Fibroblast of upper back skin (primary cell): ENCODE data around the gene NSD2.
"Not testable (repeated sequence)": the region's sequence is repeated elsewhere in the genome, so short reads cannot be mapped to it uniquely, and the experiment has no call there.

Experiments
- DNase-seq: peaks from one replicate; pipeline ENCODE4 v3.0.0-alpha.2; 2013

The NSD2 gene

GRCh38 chr4:1870578-1871443 lies at the start of gene NSD2:
NSD2 (plus strand) TSS chr4:1871393; CDS start chr4:1900655, 29,262 bp downstream.
- peak; percentile 88 for DNase-seq

DNA sequence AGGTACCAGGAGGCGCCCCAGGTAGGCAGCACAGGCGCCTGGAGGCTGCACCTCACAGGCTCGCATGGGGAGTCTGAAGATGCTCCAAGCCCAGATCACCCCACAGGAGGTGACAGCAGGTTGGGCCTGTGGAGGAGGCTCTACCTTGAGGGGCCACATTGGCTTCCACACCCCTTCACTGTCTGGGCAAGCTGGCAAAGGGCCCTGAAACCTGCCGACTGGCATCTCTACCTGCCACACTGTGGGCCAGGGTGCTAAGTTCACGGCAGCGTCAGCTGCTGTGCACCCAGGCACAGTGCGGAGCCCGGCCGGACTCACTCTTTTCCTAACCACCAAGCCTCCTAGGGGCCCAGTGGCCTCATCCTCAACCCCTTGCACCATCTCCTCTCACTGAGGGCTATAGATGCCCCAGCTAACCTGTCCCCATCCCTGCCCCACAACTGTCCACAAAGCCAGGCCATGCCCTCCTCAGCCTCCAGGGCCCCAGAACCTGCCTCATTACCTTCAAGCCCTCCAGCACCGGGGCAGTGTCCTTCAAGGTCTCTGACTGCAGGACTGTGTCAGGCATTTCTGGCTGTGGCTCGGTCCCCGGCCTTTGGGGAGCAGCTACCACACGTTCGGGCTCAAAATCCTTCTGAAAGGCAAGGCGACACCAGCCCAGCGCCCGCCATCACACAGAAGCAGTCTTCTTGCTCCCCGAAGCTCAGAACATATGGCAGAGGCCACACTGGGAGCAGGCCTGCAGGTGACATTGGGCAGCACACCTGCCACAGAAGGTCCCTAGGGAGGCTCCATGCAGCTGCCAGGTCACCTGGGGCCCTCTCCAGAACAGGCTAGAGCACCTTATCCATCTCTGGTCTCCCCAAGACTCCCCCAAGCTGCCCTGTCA lies 49.3 kb upstream of the NSD2 start:
- no peak for DNase-seq

GRCh38 chr4:1822568-1823544 lies 48.3 kb upstream of the NSD2 start:
- DNase-seq, result no peak

DNA sequence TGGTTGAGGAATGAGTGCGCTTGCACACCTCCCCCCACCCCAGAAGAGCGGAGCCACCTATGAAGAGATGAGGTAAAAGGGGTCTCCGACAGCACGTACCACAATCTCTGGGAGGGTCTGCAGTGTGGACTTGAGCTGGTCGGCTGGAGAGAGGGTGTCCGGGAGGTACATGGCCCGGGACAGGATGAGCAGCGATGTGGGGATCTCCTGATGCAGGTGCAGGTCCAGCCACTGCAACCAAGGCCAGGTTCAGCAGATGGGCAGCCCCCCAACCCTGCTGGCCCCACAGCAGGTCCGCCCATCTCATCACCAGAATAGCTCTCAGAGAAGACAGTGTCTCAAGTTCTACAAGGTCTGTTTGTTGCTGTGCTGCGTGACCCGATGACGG lies 47.7 kb upstream of the NSD2 start:
- DNase-seq, result no peak

DNA sequence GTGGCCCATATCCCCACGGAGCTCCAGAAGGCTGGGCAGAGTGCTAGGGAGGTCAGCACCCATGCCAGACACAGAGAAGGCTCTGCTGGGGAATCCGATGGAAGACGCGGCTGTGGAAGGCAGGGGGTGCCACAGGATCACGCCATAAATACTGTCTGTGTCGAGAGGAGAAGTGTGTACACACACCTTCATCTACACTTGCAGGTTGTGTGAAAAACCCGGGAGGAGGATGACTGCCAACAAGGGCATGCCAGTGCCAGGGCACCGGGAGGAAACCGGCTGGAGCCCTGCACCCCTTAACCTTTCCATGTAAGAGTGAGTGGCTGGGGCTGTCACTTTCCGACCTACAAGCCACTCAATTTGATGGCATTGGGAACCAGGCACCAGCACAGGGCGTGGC lies 46.4 kb upstream of the NSD2 start:
- DNase-seq, result no peak

DNA sequence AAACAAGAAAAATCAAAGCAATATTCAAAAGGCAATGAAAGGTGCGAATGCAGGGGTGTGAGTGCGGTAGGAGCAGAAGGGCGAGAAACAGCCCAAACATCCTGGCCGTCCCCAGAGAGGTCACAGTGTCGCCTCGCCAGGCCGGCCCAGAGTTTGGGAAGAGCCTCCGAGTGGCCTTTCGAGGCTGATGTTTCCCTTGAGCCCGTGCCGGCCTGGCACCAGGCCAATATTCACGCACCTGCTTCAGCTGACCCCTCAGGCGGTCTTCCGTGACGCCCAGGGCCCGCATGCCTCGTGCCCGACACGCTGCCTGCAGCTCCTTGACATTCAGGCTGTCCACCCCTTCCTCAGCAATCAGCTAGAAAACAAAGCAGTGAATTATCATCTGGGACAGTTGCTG lies 45.9 kb upstream of the NSD2 start:
- DNase-seq, result no peak

DNA sequence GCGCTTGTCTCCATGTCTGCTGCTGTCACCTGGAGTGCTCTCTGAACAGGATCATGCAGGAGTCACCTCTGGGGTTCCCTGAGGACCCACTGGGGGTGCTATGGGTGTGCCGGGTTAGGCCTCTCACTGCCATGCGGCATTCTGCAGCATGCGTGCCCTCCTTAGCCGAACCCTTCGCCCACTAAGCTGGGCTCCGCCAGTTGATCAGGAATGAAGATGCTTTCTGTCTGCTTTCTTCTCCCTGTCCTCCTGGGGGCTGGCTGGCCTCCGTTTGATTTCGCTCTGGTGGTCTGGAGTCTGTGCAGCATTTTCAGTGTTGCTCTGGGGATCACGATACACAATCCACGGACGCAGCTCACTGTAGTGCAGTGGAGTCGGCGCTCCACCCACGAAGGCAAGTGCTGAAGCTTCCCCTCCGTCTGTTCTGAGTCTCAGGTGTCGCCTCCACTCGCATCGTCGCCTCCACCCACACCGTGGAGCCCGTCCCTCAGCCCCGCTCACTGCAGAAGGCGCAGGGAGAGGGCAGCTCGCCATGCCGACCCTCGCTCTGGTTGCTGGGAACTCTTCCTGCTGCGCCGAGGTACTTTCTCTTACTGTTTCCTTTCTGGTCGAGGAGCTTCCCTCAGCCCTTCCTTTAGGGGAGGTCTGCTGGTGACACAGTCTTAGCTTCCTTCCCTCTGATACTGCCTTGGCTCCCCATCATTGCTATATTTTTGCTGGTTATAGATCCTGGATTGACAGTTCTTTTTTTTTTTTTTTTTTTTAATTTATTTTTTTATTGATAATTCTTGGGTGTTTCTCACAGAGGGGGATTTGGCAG lies 44.5 kb upstream of the NSD2 start:
- no peak for DNase-seq

- no peak for DNase-seq
Measured at GRCh38 chr4:1830234-1830633, 41.0 kb upstream of the NSD2 start.

GRCh38 chr4:1830642-1831228 lies 40.5 kb upstream of the NSD2 start:
- DNase-seq, result no peak

DNA sequence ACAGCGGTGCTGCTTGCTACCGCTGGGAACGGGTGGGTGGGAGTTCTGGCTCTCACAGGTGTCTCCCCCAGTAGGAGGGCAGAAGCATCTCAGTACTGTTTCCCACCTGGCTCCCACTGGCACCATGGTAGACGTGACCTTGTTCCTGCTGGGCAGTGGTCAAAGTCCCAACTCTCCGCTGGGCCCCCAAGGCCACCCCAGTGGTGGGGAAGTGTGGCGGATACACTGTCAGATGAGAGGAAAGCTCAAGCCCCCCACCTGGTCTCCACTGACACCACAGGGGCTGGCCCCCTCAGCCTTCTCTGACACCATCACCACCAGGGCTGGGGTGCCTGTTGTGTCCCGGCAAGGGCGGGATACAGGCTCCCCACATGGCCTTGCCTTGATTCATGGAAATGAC lies 39.9 kb upstream of the NSD2 start:
- DNase-seq, result no peak

- DNase-seq, result no peak
Measured at GRCh38 chr4:1832690-1833089, 38.5 kb upstream of the NSD2 start.

- DNase-seq, result no peak
Measured at GRCh38 chr4:1833307-1834046, 37.7 kb upstream of the NSD2 start.

DNA sequence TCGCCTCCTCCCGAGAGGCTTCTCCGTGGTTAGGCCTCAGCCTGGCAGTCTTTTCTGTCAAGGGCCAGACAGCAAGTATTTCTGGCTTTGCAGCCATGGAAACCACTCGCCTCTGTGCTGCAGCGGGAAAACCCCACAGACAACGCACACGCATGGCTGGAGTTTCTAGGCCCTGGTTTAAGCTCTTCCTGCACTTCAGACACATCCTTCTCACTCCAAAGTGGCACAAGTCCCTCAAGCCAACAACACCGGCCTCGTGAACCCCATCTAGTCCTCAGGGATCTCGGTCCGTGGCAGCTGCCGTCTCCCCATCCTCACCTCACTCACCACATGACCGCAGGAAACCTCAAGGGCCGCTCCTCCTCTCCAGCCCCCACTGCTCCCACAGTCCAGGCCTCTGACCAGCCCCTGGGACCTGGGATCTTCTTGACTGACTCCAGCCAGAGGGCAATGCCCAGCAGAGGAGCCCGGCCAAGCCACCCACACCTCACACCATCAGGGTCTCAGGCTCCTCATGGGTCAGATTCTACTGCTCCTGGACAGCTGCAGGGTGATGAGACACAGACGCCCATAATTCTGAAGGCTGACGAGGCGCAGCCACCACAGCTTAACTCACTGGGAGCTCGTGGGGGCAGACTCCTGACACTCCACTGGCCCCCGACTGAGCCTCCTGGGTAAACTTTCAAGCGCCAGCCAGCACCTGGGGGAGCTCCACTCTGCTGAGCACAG lies 37.0 kb upstream of the NSD2 start:
- no peak for DNase-seq

DNA sequence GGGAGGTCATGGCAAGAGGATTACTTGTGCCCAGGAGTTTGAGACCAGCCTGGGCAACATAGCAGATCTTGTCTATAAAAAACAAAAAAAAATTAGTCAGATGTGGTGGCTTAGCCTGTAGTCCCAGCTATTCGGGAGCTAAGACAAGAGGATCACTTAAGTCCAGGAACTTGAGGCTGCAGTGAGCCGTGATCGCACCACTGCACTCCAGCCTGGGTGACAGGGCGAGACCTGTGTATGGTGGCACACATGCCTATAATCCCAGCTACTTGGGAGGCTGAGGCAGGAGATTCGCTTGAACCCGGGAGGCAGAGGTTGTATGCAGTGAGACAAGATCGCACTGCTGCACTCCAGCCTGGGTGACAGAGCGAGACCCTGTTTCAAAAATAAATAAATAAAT lies 35.4 kb upstream of the NSD2 start:
- not testable (repeated sequence) for DNase-seq

- no peak for DNase-seq
Measured at GRCh38 chr4:1836650-1837049, 34.5 kb upstream of the NSD2 start.

GRCh38 chr4:1837069-1837468 lies 34.1 kb upstream of the NSD2 start:
- no peak for DNase-seq

DNA sequence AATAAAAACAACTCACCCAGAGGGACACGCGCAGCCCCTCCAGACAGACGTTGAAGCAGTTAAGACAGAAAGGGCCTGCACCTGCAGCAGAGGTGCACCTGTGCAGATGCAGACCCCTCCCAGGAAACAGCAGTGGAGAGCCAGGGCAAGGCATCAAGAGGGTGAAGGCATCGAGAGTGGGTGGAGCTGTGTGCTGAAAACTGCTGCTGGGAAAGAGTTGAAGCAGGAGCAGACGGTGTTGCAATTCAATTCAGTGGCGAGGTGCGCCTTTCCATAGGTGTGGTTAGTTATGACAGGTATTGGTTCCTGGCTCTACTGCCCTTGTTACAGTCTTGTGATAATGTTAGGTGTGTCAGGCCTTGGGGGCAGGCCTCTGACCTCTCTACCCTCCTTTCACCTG lies 31.9 kb upstream of the NSD2 start:
- no peak for DNase-seq

DNA sequence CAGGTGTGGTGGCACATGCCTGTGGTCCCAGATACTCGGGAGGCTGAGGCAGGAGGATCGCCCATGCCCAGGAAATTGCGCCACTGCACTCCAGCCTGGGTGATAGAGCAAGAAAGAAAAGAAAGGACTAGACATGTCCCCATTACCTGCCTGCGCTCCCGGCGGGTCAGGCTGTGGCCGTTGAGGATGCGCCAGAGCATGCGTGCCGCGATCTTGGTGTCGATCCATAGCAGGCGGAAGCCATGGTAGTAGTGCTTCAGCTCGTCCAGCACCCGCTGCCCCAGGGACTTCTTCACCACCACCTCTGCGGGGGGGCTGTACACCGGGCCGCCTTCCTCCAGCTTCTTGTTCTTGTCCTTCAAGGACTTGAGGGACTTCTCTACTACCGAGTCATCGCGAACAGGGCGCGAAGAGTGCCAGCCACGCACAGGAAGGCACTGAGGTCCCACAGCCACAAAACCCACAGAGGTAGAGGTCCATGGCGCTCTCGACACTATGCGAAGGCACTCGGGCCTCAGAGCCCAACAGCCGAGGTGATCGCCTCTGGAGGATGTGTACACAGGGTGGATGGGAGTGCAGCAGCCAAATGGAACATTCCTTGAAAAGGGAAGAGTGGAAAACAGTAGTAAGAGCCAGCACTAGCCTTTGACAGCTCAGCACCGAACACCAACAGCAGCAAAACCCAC lies 29.8 kb upstream of the NSD2 start:
- no peak for DNase-seq

DNA sequence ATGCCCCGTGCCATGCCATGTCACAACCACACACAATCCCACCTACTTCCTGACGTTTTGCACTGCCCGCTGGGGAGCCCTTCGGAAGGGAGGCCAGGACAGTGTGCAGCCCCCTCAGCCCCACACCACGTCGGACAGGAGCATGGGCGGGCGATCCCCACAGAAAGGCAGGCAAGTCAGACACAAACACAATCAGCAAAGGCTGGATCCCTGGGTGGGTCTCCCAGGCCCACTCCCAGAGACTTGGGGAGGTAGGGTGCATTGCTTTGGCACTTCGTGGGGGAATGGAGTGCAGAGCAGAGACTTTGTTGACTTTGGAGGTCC lies 29.3 kb upstream of the NSD2 start:
- DNase-seq, result no peak
